Gastrocnemius medialis (tissue), 4 donors: ENCODE results near the gene CLDN6. TPM values are rescaled to one million over a fixed set of nuclear protein-coding genes. Genes with fewer than 3 reads are reported as not detected.

Experiments
- ATAC-seq, 2 donors: fragments of 150-250 bp; one replicate each; pipeline ENCODE4 v1.9.1; 2016
- DNase-seq, 2 donors: peaks; one replicate each; pipeline ENCODE4 v3.0.0-alpha.2; 2019
- H3K27ac ChIP-seq, 4 donors: fragments of 200-600 bp; sonication (generic); 1 replicate in 1 of 4; 2 replicates in 3 of 4; pipeline ENCODE4 v1.5.1; 2016 to 2018; ENCODE audit warnings: mild to moderate bottlenecking in 2 of 4, moderate library complexity in 1 of 4
- H3K27me3 ChIP-seq, 3 donors: fragments of 200-600 bp; sonication (generic) in 2 of 3; 1 replicate in 1 of 3; 2 replicates in 2 of 3; pipeline versions ENCODE4 v1.5.1 to v1.6.0; 2016 to 2019; ENCODE audit warnings: mild to moderate bottlenecking in 1 of 3, moderate library complexity in 1 of 3
- H3K36me3 ChIP-seq, 2 donors: fragments of 200-600 bp; sonication (generic) in 1 of 2; one replicate each; pipeline ENCODE4 v1.5.1; 2017 to 2018
- H3K4me1 ChIP-seq, 2 donors: fragments of 200-600 bp; sonication (generic) in 1 of 2; one replicate each; pipeline ENCODE4 v1.5.1; 2016 to 2017; ENCODE audit warnings: mild to moderate bottlenecking in 2 of 2
- H3K4me3 ChIP-seq, 4 donors: fragments of 200-600 bp; sonication (generic) in 3 of 4; 1 replicate in 1 of 4; 2 replicates in 3 of 4; pipeline ENCODE4 v1.5.1; 2016 to 2019; ENCODE audit warnings: mild to moderate bottlenecking in 2 of 4
- H3K9me3 ChIP-seq, 3 donors: fragments of 200-600 bp; sonication (generic) in 2 of 3; 1 replicate in 1 of 3; 2 replicates in 2 of 3; pipeline ENCODE4 v1.5.1; 2016 to 2019
- CTCF ChIP-seq, 5 experiments: fragments of 450-650 bp in 3 of 5; fragments of 200-600 bp in 2 of 5; sonication (generic) in 2 of 5; IDR thresholded peaks in 4 of 5; conservative IDR thresholded peaks in 1 of 5; 1 replicate in 4 of 5; 2 replicates in 1 of 5; pipeline ENCODE4 v1.5.1; 2016 to 2019; ENCODE audit warnings: antibody characterized with exemption in 5 of 5, mild to moderate bottlenecking in 3 of 5, moderate library complexity in 3 of 5
- POLR2A ChIP-seq, 2 donors: fragments of 450-650 bp; IDR thresholded peaks; one replicate each; pipeline ENCODE4 v1.6.1; 2017; ENCODE audit warnings: antibody characterized with exemption in 2 of 2, mild to moderate bottlenecking in 2 of 2, moderate library complexity in 2 of 2
- in situ Hi-C, 4 donors: fragments of 200-750 bp; cut with MboI; loops; one replicate each; pipeline versions ENCODE4 v1.15.0 to v1.8.0; 2017; ENCODE audit warnings: low sequenced_read_pairs in 4 of 4
- intact Hi-C: fragments of 100-400 bp; cut with DNase I; formaldehyde crosslinking; loops from one replicate; pipeline ENCODE4 v1.15.1; 2023; ENCODE audit warnings: low total_unique reads
- total RNA-seq, 4 donors: library from RNA; depleted of rRNA; stranded (reverse); fragments of >200 nt; gene quantifications; one replicate each; pipeline versions ENCODE4 v1.1.0 to v1.2.3, GENCODE V29; 2016

Gene CLDN6
- total RNA-seq, 4 donors from 2014 or later: 0.55 TPM; not detected in 3

- ATAC-seq: no peak
- TF ChIP-seq POLR2A (IDR thresholded peaks at IDR 0.05): no peak
- no peak for TF ChIP-seq CTCF (IDR thresholded peaks at IDR 0.05 in 4 of 5, conservative IDR thresholded peaks at IDR 0.05 in 1 of 5)
Observed at GRCh38 chr16:3012828-3013420, 5.1 kb downstream of the CLDN6 start, which contains the start of gene CLDN9. CLDN9 (plus strand) TSS chr16:3012923; CDS start chr16:3013363, 440 bp downstream.

GRCh38 chr16:3012246-3012645 is 5.7 kb downstream of the CLDN6 start:
- H3K27ac ChIP-seq: no peak overlapping the region
- intact Hi-C loops (no loop called here), in situ Hi-C loops (no loop called here)
- no peak for ATAC-seq
- H3K9me3 ChIP-seq: no peaks in the 10 kb centered on the region
- no peaks in the 10 kb centered on the region for H3K4me1 ChIP-seq
- H3K36me3 ChIP-seq: peaks cover 0 to 2% of the 10 kb centered on the region in 2 donors
- no peak overlapping the region for H3K4me3 ChIP-seq
- TF ChIP-seq CTCF (IDR thresholded peaks at IDR 0.05 in 4 of 5, conservative IDR thresholded peaks at IDR 0.05 in 1 of 5): no peak
- no peak for TF ChIP-seq POLR2A (IDR thresholded peaks at IDR 0.05)
- DNase-seq: no peak
- peaks cover 27 to 37% (median 32%) of the 10 kb centered on the region in 3 donors for H3K27me3 ChIP-seq

More at GRCh38 chr16:3012828-3013420, 5.1 kb downstream of the CLDN6 start, which contains the start of gene CLDN9:
- Histone ChIP-seq H3K9me3 (no peaks in the 10 kb centered on the region), H3K4me1 (no peaks in the 10 kb centered on the region), H3K27ac (no peak within 1 kb of the TSS), H3K27me3 (peaks cover 34 to 44% (median 36%) of the 10 kb centered on the region in 3 donors), H3K36me3 (no peaks in the 10 kb centered on the region), H3K4me3 (no peak within 1 kb of the TSS)
- intact Hi-C loops (no loop called here), in situ Hi-C loops (no loop called here)
- no peak for DNase-seq

GRCh38 chr16:3010510-3010909 is 7.5 kb downstream of the CLDN6 start:
- peaks cover 26 to 33% (median 32%) of the 10 kb centered on the region in 3 donors for H3K27me3 ChIP-seq
- H3K4me3 ChIP-seq: no peak overlapping the region
- no peak overlapping the region for H3K27ac ChIP-seq
- H3K9me3 ChIP-seq: no peaks in the 10 kb centered on the region
- H3K36me3 ChIP-seq: peaks cover 0 to 12% of the 10 kb centered on the region in 2 donors
- intact Hi-C loops: no loop called here
- H3K4me1 ChIP-seq: no peaks in the 10 kb centered on the region
- DNase-seq (no peak), ATAC-seq (no peak)
- no peak for TF ChIP-seq POLR2A (IDR thresholded peaks at IDR 0.05)
- no peak for TF ChIP-seq CTCF (IDR thresholded peaks at IDR 0.05 in 4 of 5, conservative IDR thresholded peaks at IDR 0.05 in 1 of 5)
- in situ Hi-C loops: no loop called here

GRCh38 chr16:3009568-3010390 is 8.2 kb downstream of the CLDN6 start:
- Histone ChIP-seq H3K4me3 (no peak overlapping the region), H3K4me1 (peaks cover 4 to 5% of the 10 kb centered on the region in 2 donors), H3K27me3 (peaks cover 26 to 33% (median 32%) of the 10 kb centered on the region in 3 donors), H3K36me3 (peaks cover 0 to 12% of the 10 kb centered on the region in 2 donors), H3K27ac (no peak overlapping the region), H3K9me3 (no peaks in the 10 kb centered on the region)
- DNase-seq: no peak
- intact Hi-C loops (no loop called here), in situ Hi-C loops (no loop called here)
- ATAC-seq: no peak
- TF ChIP-seq CTCF (IDR thresholded peaks at IDR 0.05 in 4 of 5, conservative IDR thresholded peaks at IDR 0.05 in 1 of 5) (no peak), POLR2A (IDR thresholded peaks at IDR 0.05) (no peak)
